DOHH2 (cell line): ENCODE results near the gene EMX1.

Source experiments
- CTCF ChIP-seq: fragments of 200-600 bp; sonication (generic); IDR thresholded peaks from one replicate; pipeline ENCODE4 v1.5.1; 2014; ENCODE audit warnings: antibody characterized with exemption, mild to moderate bottlenecking, low read depth, low read length; ENCODE audit not compliant: poor library complexity, severe bottlenecking
- EZH2phosphoT487 ChIP-seq: fragments of 200-600 bp; sonication (generic); IDR thresholded peaks from 2 replicates; pipeline ENCODE4 v1.6.1; 2017; ENCODE audit warnings: borderline replicate concordance, mild to moderate bottlenecking, antibody characterized with exemption, low read length, moderate library complexity, mixed read lengths

- TF ChIP-seq CTCF = no peak
- no peak for TF ChIP-seq EZH2phosphoT487
Observed at GRCh38 chr2:72982781-72983499, 65.6 kb downstream of the EMX1 start.
